Measurements from ENCODE around the gene PILRA.
A peak's percentile ranks its signal among the peaks of the same experiment; 100 is the strongest.
"Not testable (repeated sequence)": the region's sequence is repeated elsewhere in the genome, so short reads cannot be mapped to it uniquely, and the experiment has no call there.

PILRA gene

DNA sequence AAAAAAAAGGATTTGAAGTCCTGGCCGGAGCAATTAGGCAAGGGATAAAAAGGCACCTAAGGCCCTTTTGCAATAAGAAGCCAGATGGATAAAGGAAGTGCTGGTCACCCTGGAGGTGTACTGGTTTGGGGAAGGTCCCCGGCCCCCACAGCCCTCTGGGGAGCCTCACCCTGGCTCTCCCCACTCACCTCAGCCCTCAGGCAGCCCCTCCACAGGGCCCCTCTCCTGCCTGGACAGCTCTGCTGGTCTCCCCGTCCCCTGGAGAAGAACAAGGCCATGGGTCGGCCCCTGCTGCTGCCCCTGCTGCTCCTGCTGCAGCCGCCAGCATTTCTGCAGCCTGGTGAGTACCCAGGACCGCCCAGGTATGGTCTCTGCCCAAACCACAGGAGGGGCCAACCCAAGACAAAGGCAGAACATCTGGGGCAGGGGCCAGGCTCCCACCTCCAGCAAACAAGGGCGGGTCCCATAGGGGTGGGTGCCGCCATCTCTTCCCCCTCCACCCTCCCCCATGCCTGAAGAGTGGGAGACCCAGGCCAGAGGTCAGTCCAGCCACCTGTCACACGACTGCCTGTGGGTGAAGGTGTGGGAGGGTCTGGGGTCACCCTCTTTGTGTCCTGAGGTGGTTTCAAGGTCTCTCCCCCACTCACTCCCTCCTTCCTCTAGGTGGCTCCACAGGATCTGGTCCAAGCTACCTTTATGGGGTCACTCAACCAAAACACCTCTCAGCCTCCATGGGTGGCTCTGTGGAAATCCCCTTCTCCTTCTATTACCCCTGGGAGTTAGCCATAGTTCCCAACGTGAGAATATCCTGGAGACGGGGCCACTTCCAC, 15.0 kb upstream of the PILRA start, which contains the start of gene PILRB:
TSS of gene PILRB (plus strand) at position 91 of the 830 bp plus-strand sequence. CDS start at position 277, 186 bp downstream.
- no peak for DNase-seq

- DNase-seq, result no peak
Measured at GRCh38 chr7:100358857-100359212, 14.5 kb upstream of the PILRA start.

- DNase-seq, result no peak
Measured at GRCh38 chr7:100360135-100360854, 13.0 kb upstream of the PILRA start.

GRCh38 chr7:100363098-100363497, 10.2 kb upstream of the PILRA start:
- no peak for DNase-seq

DNA sequence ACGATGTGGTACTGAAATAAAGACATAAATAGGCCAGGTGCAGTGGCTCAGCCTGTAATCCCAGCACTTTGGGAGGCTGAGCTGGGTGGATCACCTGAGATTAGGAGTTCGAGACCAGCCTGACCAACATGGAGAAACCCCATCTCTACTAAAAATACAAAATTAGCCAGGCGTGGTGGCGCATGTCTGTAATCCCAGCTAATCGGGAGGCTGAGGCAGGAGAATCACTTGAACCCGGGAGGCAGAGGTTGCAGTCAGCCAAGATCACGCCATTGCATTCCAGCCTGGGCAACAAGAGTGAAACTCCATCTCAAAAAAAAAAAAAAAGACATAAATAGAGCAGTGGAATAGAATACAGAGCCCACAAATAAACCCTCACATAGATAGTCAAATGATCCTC, 9.5 kb upstream of the PILRA start:
- not testable (repeated sequence) for DNase-seq

DNA sequence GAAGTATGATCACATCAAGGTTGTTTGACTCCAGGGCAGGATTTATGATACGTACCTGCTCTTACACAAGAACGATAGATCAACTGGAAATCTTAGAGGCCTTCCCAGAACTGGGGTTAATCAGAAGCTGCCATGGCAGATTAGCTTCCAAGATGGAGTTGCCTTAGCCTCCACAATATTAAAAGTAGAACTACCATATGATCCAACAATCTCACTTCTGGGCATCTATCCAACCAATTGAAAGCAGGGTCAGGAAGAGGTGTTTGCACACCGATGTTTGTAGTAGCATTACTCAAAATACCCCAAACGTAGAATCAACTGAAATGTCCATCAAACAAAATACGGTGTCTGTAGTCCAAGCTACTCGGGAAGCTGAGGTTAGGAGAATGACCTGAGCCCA, 8.8 kb upstream of the PILRA start:
- DNase-seq, result no peak

DNA sequence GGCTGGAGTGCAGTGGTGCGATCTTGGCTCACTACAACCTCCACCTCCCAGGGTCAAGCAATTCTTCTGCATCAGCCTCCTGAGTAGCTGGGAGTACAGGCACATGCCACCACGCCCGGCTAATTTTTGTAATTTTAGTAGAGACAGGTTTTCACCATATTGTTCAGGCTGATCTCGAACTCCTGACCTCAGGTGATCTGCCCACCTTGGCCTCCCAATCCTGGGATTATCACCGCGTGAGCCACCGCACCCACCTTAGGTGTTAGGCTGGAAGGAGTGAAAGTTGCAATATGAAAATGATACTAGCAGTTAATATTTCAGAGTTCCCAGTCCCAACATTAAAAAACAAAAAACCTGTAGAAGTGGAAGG, 7.3 kb upstream of the PILRA start:
- DNase-seq, result not testable (repeated sequence)

DNA sequence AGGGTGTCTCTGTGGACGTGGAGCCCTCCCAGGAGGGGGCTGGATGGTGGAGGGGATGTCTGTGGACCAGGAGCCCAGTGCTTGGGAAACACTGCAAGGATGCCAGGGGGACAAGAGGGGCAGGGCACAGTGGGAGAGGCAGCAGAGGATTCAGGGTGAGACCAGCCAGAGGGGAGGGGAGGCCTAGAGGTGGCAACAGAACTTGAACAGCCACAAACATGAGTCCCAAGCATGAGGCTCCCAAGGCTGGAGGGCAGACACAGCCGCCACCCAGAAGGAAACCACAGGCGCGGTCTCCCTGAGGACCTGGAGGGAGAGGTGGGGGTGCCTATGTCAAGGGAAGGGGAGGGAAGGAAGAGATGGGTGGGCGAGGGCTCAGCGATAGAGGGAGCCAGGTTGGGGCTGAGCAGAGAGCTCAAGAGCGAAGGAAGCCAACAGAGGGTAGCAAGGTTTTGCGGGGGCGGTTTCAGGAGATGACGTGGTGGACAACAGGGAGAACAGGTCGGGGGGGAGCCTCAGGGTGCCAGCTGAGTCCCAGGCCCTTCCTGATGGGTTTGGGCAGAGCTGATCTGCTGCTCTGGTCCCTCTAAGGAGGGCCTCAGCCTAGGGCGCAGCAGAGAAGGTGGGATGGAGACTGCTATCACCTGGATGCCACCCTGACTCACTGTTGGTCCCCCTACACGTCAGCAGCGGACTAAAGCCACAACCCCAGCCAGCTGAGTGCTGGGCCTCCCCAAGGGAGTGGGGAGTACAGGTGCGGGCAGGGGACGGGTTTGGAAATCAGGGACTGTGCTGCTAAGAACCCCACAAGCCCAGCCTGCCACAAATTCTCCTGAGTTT, 6.7 kb upstream of the PILRA start:
- DNase-seq, result no peak

DNA sequence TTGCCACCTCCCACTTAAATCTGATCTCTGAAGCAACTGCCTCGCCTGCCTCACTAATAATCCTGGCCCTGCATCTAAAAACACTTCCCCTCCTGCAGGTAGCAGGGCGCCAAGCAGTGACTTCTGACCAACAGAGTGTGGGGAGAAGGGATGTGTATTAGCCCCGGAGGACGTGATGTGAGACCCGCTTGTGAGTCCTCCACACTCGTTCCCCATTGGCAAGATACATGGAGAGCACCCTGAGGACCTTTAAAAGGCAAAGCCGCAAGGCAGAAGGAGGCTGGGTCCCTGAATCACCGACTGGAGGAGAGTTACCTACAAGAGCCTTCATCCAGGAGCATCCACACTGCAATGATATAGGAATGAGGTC, 6.1 kb upstream of the PILRA start:
- no peak for DNase-seq

DNA sequence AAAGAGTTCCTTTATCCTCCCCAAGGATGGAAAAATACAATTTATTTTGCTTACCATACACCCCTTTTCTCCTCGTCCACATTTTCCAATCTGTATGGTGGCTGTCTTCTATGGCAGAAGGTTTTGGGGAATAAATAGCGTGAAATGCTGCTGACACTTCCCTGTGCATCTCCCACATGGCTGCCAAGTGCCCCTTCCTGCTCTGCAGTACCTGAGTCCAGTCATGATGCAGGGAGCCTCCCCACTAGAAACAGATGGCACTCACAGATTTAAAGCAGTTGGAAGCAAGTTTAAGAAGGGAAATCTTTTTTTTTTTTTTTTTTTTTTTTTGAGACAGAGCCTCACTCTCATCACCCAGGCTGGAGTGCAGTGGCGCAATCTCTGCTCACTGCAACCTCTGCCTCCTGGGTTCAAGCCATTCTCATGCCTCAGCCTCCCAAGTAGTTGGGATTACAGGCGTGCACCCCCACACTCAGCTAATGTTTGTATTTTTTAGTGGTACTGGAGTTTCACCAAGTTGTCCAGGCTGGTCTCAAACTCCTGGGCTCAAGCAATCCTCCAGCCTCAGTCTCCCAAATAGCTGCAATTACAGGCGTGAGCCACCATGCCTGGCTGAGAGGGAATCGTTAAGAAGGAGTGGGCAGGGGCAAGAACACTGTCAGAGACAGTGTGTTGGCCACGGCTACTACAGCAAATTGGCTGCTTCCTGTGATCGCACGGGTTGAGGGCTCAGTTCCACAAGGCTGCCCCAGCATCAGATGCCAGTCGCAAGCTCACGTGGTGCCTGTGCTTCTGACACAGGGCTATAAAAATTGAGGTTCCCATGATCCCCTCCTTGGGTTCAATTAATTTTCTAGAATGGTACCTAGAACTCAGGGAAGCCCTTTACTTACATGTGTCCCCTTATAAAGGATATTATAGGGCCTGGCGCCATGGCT, 5.3 kb upstream of the PILRA start:
- peak; percentile 12 for DNase-seq

GRCh38 chr7:100369105-100369504, 4.2 kb upstream of the PILRA start:
- no peak for DNase-seq

DNA sequence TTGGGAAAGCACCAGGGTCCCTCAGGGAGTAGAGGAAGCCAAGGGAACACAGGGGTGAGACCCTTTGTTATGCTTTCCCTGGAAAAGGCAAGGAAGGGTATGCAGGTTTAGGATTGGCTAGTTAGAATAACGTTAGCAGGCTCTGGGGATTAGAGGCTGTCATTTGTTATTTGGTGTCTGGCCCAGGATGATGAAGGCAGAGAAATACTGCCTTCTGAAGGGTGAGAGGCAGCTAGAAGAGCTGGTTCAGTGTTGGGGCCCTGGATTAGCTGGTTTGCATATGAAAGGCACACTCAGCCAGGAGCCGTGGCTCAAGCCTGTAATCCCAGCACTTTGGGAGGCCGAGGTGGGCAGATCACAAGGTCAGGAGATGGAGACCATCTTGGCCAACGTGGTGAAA, 3.0 kb upstream of the PILRA start:
- no peak for DNase-seq

- no peak for DNase-seq
Measured at GRCh38 chr7:100370746-100371145, 2.5 kb upstream of the PILRA start.

- no peak for DNase-seq
Measured at GRCh38 chr7:100371561-100372171, 1.6 kb upstream of the PILRA start.

DNA sequence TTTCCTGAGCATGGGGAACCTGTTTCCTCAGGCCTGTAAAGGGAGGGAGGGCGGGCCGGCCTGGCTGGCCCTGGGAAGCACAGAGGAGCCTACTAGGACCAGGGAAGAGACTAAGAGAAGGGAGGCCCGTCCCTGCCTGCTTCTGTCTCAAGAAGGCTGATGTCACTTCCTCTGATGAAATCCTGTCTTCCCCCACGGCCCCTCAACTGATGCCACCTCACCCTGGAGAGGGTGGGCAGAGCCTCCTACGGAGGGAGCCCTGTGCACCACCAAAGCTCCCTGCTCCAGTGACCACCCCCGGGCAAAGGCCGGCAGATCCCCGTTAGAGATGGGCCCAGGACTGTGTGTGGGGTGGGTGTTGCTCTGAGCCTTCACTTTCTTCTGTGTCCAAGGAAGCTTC, 1.0 kb upstream of the PILRA start:
- DNase-seq, result no peak

GRCh38 chr7:100372694-100373093, 593 bp upstream of the PILRA start:
- DNase-seq, result no peak

GRCh38 chr7:100373870-100374598, 747 bp downstream of the PILRA start:
- peak; percentile 13 for DNase-seq

GRCh38 chr7:100374601-100375000, 1.3 kb downstream of the PILRA start:
- no peak for DNase-seq

DNA sequence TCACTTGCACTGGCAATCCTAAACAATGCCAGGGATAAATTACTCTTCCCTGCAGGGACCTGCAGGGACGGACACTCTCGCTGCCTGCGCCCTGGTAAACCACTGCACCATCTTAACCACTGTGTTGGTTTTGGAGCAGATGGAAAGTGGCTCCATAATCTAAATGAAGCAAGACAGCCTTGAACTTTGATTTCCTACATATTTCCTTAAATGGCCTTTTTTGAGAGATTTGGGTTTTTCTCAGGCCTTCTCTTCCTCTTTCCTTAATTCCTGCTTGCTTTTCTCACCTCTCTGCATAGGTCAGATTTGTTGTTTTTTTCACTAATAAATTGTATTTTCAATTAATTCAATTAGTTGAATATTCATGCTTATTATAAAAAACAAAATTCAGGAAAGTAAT, 2.8 kb downstream of the PILRA start:
- DNase-seq, result no peak

DNA sequence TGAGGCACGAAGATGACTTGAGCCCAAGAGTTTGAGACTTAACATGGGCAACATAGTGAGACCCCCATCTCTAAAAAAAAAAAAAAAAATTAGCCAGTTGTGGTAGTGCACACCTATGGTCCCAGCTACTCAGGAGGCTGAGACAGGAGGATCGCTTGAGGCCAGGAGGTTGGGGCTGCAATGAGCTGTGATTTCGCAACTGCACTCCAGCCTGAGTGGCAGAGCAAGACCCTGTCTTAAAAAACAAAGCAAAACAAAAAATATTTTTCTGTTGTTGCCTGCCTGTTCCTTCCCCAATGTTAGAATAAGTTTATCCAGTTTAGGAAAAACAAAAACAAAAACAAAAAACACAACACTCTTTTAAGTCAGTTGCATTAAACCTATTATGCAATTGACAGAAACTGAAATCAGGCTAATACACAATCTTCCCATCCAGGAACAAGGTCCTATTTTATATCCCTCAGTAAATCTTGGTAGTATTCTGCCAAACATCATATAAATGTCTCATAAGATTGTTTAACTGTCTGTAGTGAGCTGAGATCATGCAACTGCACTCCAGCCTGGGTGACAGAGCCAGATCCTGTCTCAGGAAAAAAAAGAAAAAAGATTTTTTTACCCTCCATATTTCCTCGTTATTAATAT, 4.9 kb downstream of the PILRA start:
- no peak for DNase-seq

DNA sequence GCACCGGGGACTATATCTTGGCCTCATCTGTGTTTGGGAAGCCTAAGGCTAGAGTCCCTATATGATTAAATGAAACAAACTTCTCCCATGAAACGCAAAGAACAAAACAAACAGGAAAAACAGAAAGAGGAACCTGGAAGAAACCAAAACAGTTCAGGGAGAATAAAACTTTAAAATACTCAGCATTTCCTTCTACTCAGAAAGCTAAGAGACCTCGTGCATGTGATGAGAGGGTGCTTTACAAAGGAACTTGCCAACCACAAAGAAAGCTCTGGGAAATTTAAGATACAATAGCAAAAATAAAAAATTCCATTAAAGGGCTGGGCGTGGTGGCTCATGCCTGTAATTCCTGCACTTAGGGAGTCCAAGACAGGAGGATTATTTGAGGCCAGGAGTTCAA, 6.9 kb downstream of the PILRA start:
- DNase-seq, result no peak
